ENCODE data around the gene DIDO1. TPM values are rescaled to one million over a fixed set of nuclear protein-coding genes. Genes with fewer than 3 reads are reported as not detected.
A peak's percentile ranks its signal among the peaks of the same experiment; 100 is the strongest.

Gene DIDO1
- polyA plus RNA-seq, 6 donors from 2014 or later, result 24.3 to 39.9 (median 28.3) TPM

GRCh38 chr20:62832951-62833391 is 93.3 kb downstream of the DIDO1 start:
- no peaks in the 10 kb centered on the region for H3K9me3 Mint-ChIP-seq
- H3K36me3 Mint-ChIP-seq, result no peaks in the 10 kb centered on the region
- DNase-seq, result no peak
- peaks cover 14 to 36% (median 29%) of the 10 kb centered on the region in 3 donors for H3K4me1 Mint-ChIP-seq
- no peaks in the 10 kb centered on the region for H3K27me3 Mint-ChIP-seq
- ATAC-seq (ENCODE audit: low read depth in 2 of 2), result peak; percentile 24 to 36
- peak overlapping the region in 5 of 6 donors; percentile 25 to 90 (median 82) for H3K27ac Mint-ChIP-seq
- H3K4me3 Mint-ChIP-seq, result peak overlapping the region in 7 of 8 donors; percentile 53 to 89 (median 76)

GRCh38 chr20:62832212-62832922 is 93.9 kb downstream of the DIDO1 start:
- peak; percentile 84 for DNase-seq
- Mint-ChIP-seq H3K36me3 (no peaks in the 10 kb centered on the region), H3K4me3 (peak overlapping the region in 7 of 8 donors; percentile 53 to 89 (median 76)), H3K27ac (peak overlapping the region in 5 of 6 donors; percentile 25 to 90 (median 82)), H3K9me3 (no peaks in the 10 kb centered on the region), H3K27me3 (no peaks in the 10 kb centered on the region), H3K4me1 (peaks cover 14 to 30% (median 23%) of the 10 kb centered on the region in 3 donors)
- peak; percentile 87 to 94 for ATAC-seq (ENCODE audit: low read depth in 2 of 2)

- Mint-ChIP-seq H3K4me1 (peaks cover 14 to 27% (median 20%) of the 10 kb centered on the region in 3 donors), H3K27ac (peak overlapping the region in 1 of 6 donors; percentile 84), H3K9me3 (no peaks in the 10 kb centered on the region), H3K36me3 (no peaks in the 10 kb centered on the region), H3K27me3 (no peaks in the 10 kb centered on the region), H3K4me3 (peak overlapping the region in 4 of 8 donors; percentile 28 to 76 (median 68))
- ATAC-seq (ENCODE audit: low read depth in 2 of 2), result no peak
- DNase-seq, result no peak
These were observed 94.5 kb downstream of the DIDO1 start for GRCh38 chr20:62831854-62832211.

GRCh38 chr20:62831361-62831788 is 94.9 kb downstream of the DIDO1 start:
- no peak for ATAC-seq (ENCODE audit: low read depth in 2 of 2)
- no peaks in the 10 kb centered on the region for H3K27me3 Mint-ChIP-seq
- DNase-seq, result no peak
- peak overlapping the region in 2 of 8 donors; percentile 74 to 76 for H3K4me3 Mint-ChIP-seq
- no peak overlapping the region for H3K27ac Mint-ChIP-seq
- H3K4me1 Mint-ChIP-seq, result peaks cover 14 to 27% (median 20%) of the 10 kb centered on the region in 3 donors
- H3K9me3 Mint-ChIP-seq, result no peaks in the 10 kb centered on the region
- H3K36me3 Mint-ChIP-seq, result no peaks in the 10 kb centered on the region

GRCh38 chr20:62830821-62831220 is 95.5 kb downstream of the DIDO1 start:
- Mint-ChIP-seq H3K4me3 (no peak overlapping the region), H3K9me3 (no peaks in the 10 kb centered on the region), H3K27ac (no peak overlapping the region), H3K36me3 (no peaks in the 10 kb centered on the region), H3K27me3 (no peaks in the 10 kb centered on the region), H3K4me1 (peaks cover 14 to 23% (median 20%) of the 10 kb centered on the region in 3 donors)
- DNase-seq (no peak), ATAC-seq (ENCODE audit: low read depth in 2 of 2) (no peak)

- Mint-ChIP-seq H3K9me3 (no peaks in the 10 kb centered on the region), H3K36me3 (no peaks in the 10 kb centered on the region), H3K4me3 (no peak overlapping the region), H3K27me3 (no peaks in the 10 kb centered on the region), H3K4me1 (peaks cover 14 to 20% (median 19%) of the 10 kb centered on the region in 3 donors), H3K27ac (no peak overlapping the region)
- no peak for DNase-seq
- no peak for ATAC-seq (ENCODE audit: low read depth in 2 of 2)
These were observed 96.1 kb downstream of the DIDO1 start for GRCh38 chr20:62830251-62830650.

GRCh38 chr20:62829231-62830230 is 96.8 kb downstream of the DIDO1 start:
- Mint-ChIP-seq H3K27me3 (no peaks in the 10 kb centered on the region), H3K4me1 (peaks cover 14 to 22% (median 21%) of the 10 kb centered on the region in 3 donors), H3K4me3 (no peak overlapping the region), H3K36me3 (no peaks in the 10 kb centered on the region), H3K27ac (no peak overlapping the region), H3K9me3 (no peaks in the 10 kb centered on the region)
- DNase-seq (no peak), ATAC-seq (ENCODE audit: low read depth in 2 of 2) (no peak)

GRCh38 chr20:62828511-62829230 is 97.6 kb downstream of the DIDO1 start:
- H3K4me1 Mint-ChIP-seq, result peaks cover 14 to 23% (median 21%) of the 10 kb centered on the region in 3 donors
- H3K9me3 Mint-ChIP-seq, result no peaks in the 10 kb centered on the region
- no peak for DNase-seq
- H3K27me3 Mint-ChIP-seq, result no peaks in the 10 kb centered on the region
- H3K27ac Mint-ChIP-seq, result no peak overlapping the region
- no peak for ATAC-seq (ENCODE audit: low read depth in 2 of 2)
- H3K36me3 Mint-ChIP-seq, result no peaks in the 10 kb centered on the region
- H3K4me3 Mint-ChIP-seq, result no peak overlapping the region

- ATAC-seq (ENCODE audit: low read depth in 2 of 2), result no peak
These were observed 98.3 kb downstream of the DIDO1 start for GRCh38 chr20:62828051-62828450.

More at GRCh38 chr20:62828051-62828450, 98.3 kb downstream of the DIDO1 start:
- no peak for DNase-seq
- Mint-ChIP-seq H3K27ac (no peak overlapping the region), H3K4me3 (no peak overlapping the region), H3K27me3 (no peaks in the 10 kb centered on the region), H3K36me3 (no peaks in the 10 kb centered on the region), H3K9me3 (no peaks in the 10 kb centered on the region), H3K4me1 (peaks cover 14 to 21% (median 18%) of the 10 kb centered on the region in 3 donors)

Other genes starting within 250 kb of the DIDO1 start
- gene NTSR1, start 217.7 kb downstream of the DIDO1 start, polyA plus RNA-seq (ENCODE audit: low read depth in 6 of 6), result not detected
- gene MRGBP, start 130.0 kb downstream of the DIDO1 start, polyA plus RNA-seq (ENCODE audit: low read depth in 6 of 6), result 10 to 100 TPM; 10.8 to 13.2 (median 11.3) TPM
- gene OGFR, start 121.7 kb downstream of the DIDO1 start, polyA plus RNA-seq (ENCODE audit: low read depth in 6 of 6), result 10 to 100 TPM; 20.6 to 74.6 (median 46.0) TPM
- gene COL9A3, start 109.5 kb downstream of the DIDO1 start, polyA plus RNA-seq (ENCODE audit: low read depth in 6 of 6), result 10 to 100 TPM in 2 of 6 donors, 1 to 10 TPM in 4; 1.2 to 19.6 (median 2.6) TPM
- 1 to 10 TPM in 5 of 6 donors, under 1 TPM in 1; 0.51 to 2.0 (median 1.2) TPM for gene TCFL5, start 64.7 kb downstream of the DIDO1 start, polyA plus RNA-seq (ENCODE audit: low read depth in 6 of 6)
- 10 to 100 TPM; 15.7 to 19.7 (median 17.8) TPM for gene GID8, start 11.6 kb upstream of the DIDO1 start, polyA plus RNA-seq (ENCODE audit: low read depth in 6 of 6)
- 1 to 10 TPM; 3.1 to 10.0 (median 5.1) TPM for gene SLC17A9, start 26.2 kb upstream of the DIDO1 start, polyA plus RNA-seq (ENCODE audit: low read depth in 6 of 6)
- gene BHLHE23, start 80.5 kb upstream of the DIDO1 start, polyA plus RNA-seq (ENCODE audit: low read depth in 6 of 6), result not detected

Data from naive B cell (primary cell).